ENCODE results near the gene UBTD2. TPM values are rescaled to one million over a fixed set of nuclear protein-coding genes. Genes with fewer than 3 reads are reported as not detected.

The UBTD2 gene
- total RNA-seq, 4 donors from 2014 or later: 6.1 to 108 (median 32.2) TPM

DNA sequence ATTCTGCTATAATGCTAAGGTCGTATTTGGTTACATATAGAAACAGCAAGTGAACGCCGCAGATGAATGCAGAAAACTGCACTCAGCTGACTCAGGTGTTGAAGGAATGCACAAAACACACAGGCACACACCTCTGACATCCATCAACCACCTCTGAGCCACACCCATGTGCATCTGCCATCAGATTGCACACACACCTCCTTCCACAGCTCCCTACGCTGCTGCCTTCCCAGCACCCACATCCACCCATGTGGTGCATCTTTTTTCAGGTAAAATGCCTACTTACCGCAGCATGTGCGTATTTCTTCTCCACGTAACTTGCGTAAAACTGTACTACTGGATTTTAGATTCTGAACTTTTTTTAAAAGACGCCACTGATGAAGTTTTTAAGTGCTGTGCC is 102.6 kb downstream of the UBTD2 start:
- no peak overlapping the region for H3K4me3 ChIP-seq
- no peak for DNase-seq
- no peaks in the 10 kb centered on the region for H3K27me3 ChIP-seq
- H3K9me3 ChIP-seq: no peaks in the 10 kb centered on the region
- no peak for TF ChIP-seq POLR2A (IDR thresholded peaks at IDR 0.05)
- TF ChIP-seq, protein P1, sequence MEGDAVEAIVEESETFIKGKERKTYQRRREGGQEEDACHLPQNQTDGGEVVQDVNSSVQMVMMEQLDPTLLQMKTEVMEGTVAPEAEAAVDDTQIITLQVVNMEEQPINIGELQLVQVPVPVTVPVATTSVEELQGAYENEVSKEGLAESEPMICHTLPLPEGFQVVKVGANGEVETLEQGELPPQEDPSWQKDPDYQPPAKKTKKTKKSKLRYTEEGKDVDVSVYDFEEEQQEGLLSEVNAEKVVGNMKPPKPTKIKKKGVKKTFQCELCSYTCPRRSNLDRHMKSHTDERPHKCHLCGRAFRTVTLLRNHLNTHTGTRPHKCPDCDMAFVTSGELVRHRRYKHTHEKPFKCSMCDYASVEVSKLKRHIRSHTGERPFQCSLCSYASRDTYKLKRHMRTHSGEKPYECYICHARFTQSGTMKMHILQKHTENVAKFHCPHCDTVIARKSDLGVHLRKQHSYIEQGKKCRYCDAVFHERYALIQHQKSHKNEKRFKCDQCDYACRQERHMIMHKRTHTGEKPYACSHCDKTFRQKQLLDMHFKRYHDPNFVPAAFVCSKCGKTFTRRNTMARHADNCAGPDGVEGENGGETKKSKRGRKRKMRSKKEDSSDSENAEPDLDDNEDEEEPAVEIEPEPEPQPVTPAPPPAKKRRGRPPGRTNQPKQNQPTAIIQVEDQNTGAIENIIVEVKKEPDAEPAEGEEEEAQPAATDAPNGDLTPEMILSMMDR (IDR thresholded peaks at IDR 0.05): no peak
- H3K4me1 ChIP-seq: no peaks in the 10 kb centered on the region
- no peak overlapping the region for H3K27ac ChIP-seq
- no peaks in the 10 kb centered on the region for H3K36me3 ChIP-seq
- intact Hi-C loops (cut with DNase I; ENCODE audit: low total_unique reads): no loop called here

- Histone ChIP-seq H3K9me3 (no peaks in the 10 kb centered on the region), H3K27ac (peak overlapping the region in 1 of 2 donors; percentile 2)
Measured at GRCh38 chr5:172178991-172179989, 104.3 kb downstream of the UBTD2 start.

DNA sequence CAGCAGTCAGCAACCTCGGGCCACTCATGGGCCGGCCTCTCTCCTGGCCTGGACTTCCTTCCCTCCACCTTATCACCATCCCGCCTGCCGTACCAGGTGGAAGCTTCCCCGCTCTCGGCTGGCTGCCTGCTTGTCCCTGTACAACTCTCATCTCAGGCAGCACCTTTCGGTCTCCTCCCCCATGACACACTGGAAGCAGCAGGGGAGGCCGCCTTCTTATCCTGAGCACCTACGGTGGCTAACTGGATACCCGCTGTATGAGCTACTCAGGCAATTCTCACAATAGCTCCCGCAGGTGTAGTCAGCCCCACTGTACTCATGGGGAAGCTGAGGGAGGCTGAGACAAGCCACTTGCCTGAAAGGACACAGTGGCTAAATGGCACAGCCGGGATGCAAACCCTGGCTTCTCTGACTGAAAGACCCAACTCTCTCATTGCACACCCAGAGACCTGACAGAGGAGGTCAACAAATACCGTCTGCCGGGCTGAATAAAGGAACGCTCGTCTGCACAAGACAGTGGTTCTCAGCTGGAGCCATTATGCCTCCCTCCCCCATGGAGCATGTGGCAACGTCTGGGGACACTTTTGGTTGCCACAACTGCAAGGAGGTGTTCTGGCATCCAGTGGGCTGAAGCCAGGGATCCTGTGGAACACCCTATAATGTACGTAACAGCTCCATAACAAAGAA is 105.1 kb downstream of the UBTD2 start:
- TF ChIP-seq, protein P1 (IDR thresholded peaks at IDR 0.05): no peak
- no peak for TF ChIP-seq POLR2A (IDR thresholded peaks at IDR 0.05)
- Histone ChIP-seq H3K4me3 (no peak overlapping the region), H3K4me1 (no peaks in the 10 kb centered on the region), H3K9me3 (no peaks in the 10 kb centered on the region), H3K27me3 (no peaks in the 10 kb centered on the region), H3K36me3 (no peaks in the 10 kb centered on the region), H3K27ac (no peak overlapping the region)
- DNase-seq: no peak
- intact Hi-C loops (cut with DNase I; ENCODE audit: low total_unique reads): no loop called here

More at GRCh38 chr5:172178991-172179989, 104.3 kb downstream of the UBTD2 start:
- Histone ChIP-seq H3K4me1 (no peaks in the 10 kb centered on the region), H3K4me3 (no peak overlapping the region), H3K27me3 (no peaks in the 10 kb centered on the region), H3K36me3 (no peaks in the 10 kb centered on the region)
- no peak for DNase-seq
- intact Hi-C loops (cut with DNase I; ENCODE audit: low total_unique reads): no loop called here
- no peak for TF ChIP-seq POLR2A (IDR thresholded peaks at IDR 0.05)
- TF ChIP-seq, protein P1 (IDR thresholded peaks at IDR 0.05): no peak

GRCh38 chr5:172177176-172177575 is 106.4 kb downstream of the UBTD2 start:
- TF ChIP-seq, protein P1 (IDR thresholded peaks at IDR 0.05): no peak
- TF ChIP-seq POLR2A (IDR thresholded peaks at IDR 0.05): no peak
- intact Hi-C loops (cut with DNase I; ENCODE audit: low total_unique reads): no loop called here
- no peaks in the 10 kb centered on the region for H3K27me3 ChIP-seq
- no peak overlapping the region for H3K27ac ChIP-seq
- H3K36me3 ChIP-seq: no peaks in the 10 kb centered on the region
- no peaks in the 10 kb centered on the region for H3K4me1 ChIP-seq
- no peaks in the 10 kb centered on the region for H3K9me3 ChIP-seq
- no peak overlapping the region for H3K4me3 ChIP-seq
- DNase-seq: no peak

DNA sequence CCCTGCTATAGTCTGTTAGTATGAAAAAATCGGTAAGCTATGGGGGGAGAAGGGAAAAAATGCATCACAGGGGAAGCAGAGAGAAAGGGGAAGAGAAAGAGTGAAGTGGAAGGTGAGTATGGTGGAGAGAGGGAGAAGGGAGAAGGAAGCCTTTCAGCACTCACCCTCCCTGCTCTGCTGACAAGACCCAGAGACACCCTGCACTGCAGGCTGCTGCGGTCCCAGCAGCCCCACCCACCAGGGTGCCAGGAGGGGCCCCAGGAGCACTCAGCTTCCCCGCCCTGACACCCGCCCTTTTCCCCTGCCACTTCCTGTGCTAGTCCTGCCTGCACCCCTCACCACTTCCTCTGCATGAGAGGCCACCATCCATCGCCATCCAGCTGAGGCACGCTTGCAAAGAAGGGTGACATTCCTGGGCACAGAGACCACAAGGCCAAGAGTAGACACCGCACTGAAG is 108.3 kb downstream of the UBTD2 start:
- Histone ChIP-seq H3K9me3 (no peaks in the 10 kb centered on the region), H3K36me3 (no peaks in the 10 kb centered on the region), H3K4me1 (no peaks in the 10 kb centered on the region), H3K27ac (no peak overlapping the region), H3K27me3 (no peaks in the 10 kb centered on the region), H3K4me3 (no peak overlapping the region)
- no peak for TF ChIP-seq POLR2A (IDR thresholded peaks at IDR 0.05)
- TF ChIP-seq, protein P1 (IDR thresholded peaks at IDR 0.05): no peak
- intact Hi-C loops (cut with DNase I; ENCODE audit: low total_unique reads): no loop called here
- DNase-seq: no peak
